Retinal pigment epithelial cell (primary cell): ENCODE results near the gene CNTF.

Source experiments
- DNase-seq: peaks from one replicate; pipeline ENCODE4 v3.0.0-alpha.2; 2010; ENCODE audit warnings: low read depth
- H3K4me3 ChIP-seq: 2 replicates; pipeline ENCODE4 v1.5.1; 2011; ENCODE audit warnings: mild to moderate bottlenecking, low read length, control low read depth, moderate library complexity
- CTCF ChIP-seq: conservative IDR thresholded peaks from 2 replicates; pipeline ENCODE4 v1.5.1; 2011; ENCODE audit warnings: low read depth, low read length, control low read depth, inconsistent platforms

Gene CNTF

DNA sequence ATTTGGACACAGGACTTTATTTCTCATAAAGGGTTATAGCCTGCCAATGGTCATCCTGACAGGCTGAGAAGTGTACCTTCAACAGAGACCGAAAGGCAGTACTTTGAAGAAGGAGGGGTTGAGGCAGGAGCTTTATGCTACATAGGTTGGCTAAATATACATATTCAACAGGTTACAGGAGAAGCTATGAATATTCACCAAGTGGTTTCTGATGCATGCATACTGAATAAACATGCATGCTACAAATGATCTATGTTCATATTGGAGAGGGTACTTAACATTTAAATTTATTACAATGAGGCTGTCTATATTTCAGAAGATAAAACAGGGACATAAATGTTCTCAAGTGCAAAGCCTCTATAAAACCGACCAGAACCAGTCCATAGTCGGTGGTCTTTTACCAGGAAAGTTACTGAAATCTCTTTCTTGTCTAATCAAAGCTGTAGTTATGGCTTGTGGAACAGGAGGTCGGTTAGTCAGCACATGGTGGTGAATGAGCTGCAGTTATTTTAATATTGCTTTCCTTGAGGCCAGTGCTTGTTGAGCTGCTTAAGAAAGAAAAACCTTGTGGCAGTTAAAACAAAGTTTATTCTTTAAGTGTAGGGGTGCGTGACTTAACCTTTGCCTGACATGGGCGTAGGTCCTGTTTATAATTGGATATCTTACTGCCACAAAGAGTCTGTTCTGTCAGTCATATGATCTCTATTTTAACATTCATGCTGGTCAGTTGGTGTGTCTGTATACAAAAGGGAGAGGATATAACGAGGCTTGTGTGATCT is 19.5 kb downstream of the CNTF start:
- no peak for TF ChIP-seq CTCF
- DNase-seq = no peak
- no peak overlapping the region for H3K4me3 ChIP-seq

GRCh38 chr11:58645854-58646253 is 23.4 kb downstream of the CNTF start:
- no peak for TF ChIP-seq CTCF
- no peak overlapping the region for H3K4me3 ChIP-seq
- no peak for DNase-seq

DNA sequence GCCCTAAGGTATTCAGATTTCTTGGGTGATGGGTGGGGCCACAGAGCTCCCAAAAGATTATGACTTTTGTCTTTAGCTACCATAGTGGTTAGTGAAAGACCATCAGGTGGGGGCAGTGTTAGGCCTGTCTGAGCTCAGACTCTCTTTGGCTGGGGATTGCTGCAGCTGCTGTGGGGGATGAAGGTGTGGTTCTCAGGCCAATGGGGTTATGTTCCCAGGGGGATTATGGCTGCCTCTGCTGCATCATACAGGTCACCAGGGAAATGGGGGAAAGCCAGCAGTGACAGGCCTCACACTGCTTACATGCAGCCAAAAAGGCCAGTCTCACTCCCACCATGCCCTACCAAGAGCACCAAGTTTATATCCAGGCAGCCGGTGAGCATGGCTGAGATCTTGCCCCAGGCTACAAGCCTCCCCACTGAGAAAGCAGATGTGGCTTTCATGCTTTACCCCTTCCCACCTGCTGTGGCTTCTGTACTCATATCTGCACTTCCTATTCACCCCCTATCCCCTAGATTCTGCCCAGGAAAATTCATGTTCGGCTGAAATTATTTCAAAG is 24.8 kb downstream of the CNTF start:
- DNase-seq = no peak
- no peak for TF ChIP-seq CTCF
- H3K4me3 ChIP-seq = no peak overlapping the region

DNA sequence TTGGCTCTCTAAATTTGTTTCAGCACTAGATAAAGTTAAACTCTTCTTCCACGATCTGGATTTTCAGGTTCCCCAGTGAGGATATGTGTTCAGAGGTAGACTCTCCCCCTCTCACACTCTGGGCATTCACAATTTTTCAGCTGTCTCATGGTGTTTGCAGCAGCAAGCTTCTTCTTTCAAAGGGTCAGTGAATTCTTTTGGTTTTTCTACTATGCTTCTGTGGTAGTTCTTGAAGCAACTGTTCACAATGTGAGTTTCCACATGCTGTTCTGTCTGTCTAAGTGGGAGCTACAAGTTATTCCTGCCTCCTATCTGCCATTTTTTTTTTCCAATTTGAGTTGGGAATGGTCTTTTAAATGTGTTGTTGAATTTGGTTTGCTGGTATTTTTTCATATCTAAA is 25.4 kb downstream of the CNTF start:
- no peak overlapping the region for H3K4me3 ChIP-seq
- no peak for TF ChIP-seq CTCF
- DNase-seq = no peak

DNA sequence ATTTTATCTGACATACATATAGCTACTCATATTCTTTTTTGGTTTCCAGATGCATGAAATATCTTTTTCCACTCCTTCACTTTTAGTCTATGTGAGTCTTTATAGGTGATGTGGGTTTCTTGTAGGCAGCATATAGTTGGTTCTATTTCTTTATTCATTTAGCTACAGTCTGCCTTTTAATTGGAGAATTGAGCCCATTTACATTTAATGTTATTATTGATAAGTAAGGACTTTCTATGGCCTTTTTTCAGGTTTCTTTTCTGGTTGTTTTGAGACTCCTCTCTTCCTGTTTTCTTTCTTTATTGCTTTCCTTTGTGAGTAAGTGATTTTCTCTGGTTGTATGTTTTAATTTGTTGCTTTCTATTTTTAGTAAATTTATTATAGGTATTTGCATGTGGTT is 27.2 kb downstream of the CNTF start:
- TF ChIP-seq CTCF = no peak
- DNase-seq = no peak
- no peak overlapping the region for H3K4me3 ChIP-seq

DNA sequence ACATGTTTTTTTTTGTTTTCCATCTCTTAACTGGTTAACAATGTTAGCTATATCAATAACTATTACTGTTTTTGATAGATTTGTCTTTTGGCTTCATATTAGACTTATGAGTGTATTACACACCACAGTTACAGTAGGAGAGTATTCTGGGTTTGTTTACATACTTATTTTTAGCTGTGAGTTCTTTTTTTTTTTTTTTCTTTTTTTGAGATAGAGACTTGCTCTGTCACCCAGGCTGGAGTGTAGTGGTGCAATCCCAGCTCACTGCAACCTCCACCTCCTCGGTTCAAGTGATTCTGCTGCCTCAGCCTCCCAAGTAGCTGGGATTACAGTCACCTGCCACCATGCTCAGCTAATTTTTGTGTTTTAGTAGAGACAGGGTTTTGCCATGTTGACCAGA is 28.0 kb downstream of the CNTF start:
- no peak for DNase-seq
- TF ChIP-seq CTCF = no peak
- H3K4me3 ChIP-seq = no peak overlapping the region

DNA sequence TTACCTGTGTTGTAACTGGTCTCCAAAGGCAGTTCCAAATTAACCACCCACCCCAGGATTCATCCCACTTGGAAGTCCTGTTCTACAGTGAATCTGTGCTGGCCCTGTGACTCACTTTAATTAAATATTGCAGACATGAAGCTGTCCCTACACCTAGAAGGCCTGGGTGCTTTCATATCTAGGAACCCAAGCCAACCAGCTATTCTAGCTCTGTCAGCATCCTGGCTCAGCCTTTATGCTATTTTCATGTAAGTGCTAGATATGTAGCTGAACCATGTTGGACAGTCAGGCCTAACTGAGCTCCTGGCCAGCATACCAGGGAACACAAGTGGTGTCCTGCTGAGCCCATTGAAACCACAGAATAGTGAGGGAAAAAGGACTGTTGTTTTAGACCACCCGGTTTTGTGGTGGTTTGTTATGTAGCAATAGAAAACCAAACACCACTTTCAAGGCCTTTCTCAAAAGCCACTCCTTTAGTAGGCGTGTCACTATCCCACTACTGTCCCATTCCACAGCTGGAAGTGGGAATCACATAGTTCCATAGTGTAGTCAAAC is 30.3 kb downstream of the CNTF start:
- no peak for DNase-seq
- TF ChIP-seq CTCF = no peak
- no peak overlapping the region for H3K4me3 ChIP-seq
